GM12891 (cell line): Measurements from ENCODE around the gene NRP2.

Experiments used
- POLR2A ChIP-seq: IDR thresholded peaks from 2 replicates; pipeline ENCODE4 v1.6.1; 2011; ENCODE audit warnings: low read depth, low read length, control low read depth
- POLR2AphosphoS5 ChIP-seq: IDR thresholded peaks from 2 replicates; pipeline ENCODE4 v1.6.1; 2011; ENCODE audit warnings: low read depth, low read length, control low read depth
- SPI1 ChIP-seq: IDR thresholded peaks from 2 replicates; pipeline ENCODE4 v1.6.1; 2011; ENCODE audit warnings: low read depth, low read length, control low read depth
- TAF1 ChIP-seq: IDR thresholded peaks from 2 replicates; pipeline ENCODE4 v1.6.1; 2011; ENCODE audit warnings: low read depth, low read length, control low read depth

GRCh38 chr2:205797866-205798265 lies 115.6 kb downstream of the NRP2 start:
- no peak for TF ChIP-seq POLR2AphosphoS5
- TF ChIP-seq POLR2A, result no peak
- TF ChIP-seq TAF1, result no peak
- no peak for TF ChIP-seq SPI1
